ENCODE data around the gene PTGIR.
"Not testable (repeated sequence)": the region's sequence is repeated elsewhere in the genome, so short reads cannot be mapped to it uniquely, and the experiment has no call there.

PTGIR gene

GRCh38 chr19:46637224-46637623 lies 12.3 kb upstream of the PTGIR start:
- DNase-seq = no peak

GRCh38 chr19:46635920-46636761 lies 11.3 kb upstream of the PTGIR start, which contains the start of gene GNG8:
Gene GNG8, minus strand, starts transcription at chr19:46636202. Its CDS starts 1,520 bp downstream, at chr19:46634682.
- DNase-seq = no peak

DNA sequence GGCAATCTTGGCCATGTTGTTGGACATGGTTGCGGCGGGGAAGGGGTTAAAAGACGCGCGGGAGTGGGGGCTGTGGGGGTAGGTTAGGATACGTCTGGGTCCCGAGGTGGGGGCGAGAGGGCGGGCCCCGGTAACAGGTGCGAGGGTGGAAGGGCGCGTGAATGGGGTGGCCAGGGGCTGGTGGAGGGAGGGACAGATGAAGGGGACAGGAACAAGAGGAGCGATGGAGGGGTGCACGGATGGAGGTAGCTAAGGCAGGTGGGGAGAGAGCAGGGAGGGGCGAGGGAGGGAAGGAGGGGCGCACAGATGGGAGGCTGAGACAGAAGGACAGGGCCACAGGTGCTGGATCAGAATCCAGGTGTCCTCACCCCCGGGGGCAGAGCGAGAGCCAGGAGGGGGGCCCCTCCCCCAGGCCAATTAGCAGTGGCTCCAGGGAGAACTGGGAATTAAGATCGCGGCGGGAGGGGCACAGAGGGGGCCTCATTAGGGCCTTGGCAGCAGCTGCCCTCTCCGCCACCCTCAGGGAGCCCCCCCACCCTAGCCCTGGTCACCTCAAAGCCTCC lies 9.8 kb upstream of the PTGIR start:
- peak; percentile 88 for DNase-seq

- DNase-seq = peak; percentile 71
Measured at GRCh38 chr19:46634045-46634655, 9.3 kb upstream of the PTGIR start.

- DNase-seq = no peak
Measured at GRCh38 chr19:46633130-46633529, 8.2 kb upstream of the PTGIR start.

- DNase-seq = no peak
Measured at GRCh38 chr19:46631481-46631880, 6.6 kb upstream of the PTGIR start.

GRCh38 chr19:46630586-46631205 lies 5.8 kb upstream of the PTGIR start:
- no peak for DNase-seq

DNA sequence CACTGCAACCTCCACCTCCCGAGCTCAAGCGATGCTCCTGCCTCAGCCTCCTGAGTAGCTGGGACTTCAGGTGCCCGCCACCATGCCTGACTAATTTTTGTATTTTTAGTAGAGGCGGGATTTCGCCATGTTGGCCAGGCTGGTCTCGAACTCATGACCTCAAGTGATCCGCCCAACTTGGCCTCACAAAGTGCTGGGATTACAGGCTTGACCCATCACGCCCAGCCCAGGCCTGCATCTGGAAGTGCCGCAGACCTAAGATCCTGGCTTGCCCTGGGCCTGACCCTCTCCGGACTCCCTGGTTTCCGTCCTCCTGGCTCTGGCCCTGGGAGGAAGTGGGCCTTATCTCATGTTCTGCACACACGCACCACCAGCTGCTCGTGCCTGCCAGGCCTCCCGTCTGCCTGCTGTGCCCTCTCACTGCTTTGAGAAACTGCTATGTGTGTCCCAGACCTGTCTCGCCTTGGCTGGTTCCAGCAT lies 4.7 kb upstream of the PTGIR start:
- DNase-seq = no peak

DNA sequence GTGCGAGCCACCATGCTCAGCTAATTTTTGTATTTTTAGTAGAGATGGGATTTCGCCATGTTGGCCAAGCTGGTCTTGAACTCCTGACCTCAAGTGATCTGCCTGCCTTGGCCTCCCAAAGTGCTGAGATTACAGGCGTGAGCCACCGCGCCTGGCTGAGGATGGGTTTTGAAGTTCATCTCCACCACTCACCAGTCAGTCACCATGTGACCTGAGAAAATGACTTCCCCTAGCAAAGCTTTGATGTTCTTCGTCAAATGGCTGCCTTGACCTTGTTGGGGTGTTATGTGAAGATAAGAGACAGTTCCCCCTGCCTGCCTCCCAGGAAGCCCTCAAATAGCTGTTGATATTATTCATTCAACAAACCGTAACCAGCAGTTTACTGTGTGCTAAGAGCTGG lies 4.1 kb upstream of the PTGIR start:
- not testable (repeated sequence) for DNase-seq

DNA sequence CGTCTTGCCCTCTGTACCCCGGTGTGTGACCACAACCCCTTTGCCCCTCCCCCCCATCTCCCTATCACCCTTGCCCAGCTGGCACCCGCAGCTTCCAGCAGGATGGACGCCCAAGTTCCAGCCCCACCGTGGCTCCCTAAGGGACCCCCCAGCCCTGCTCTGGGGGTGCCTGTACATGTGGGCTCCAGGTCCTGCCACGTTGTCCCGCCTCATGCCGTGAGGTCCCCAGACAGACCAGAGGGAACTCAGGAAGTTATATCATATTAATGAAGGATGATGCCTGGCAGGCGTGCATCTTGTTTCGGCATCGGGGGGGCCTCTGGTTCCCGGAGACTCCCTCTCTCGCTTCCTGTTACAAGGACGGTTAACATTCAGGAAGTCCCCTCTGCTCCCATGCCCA lies 1.6 kb upstream of the PTGIR start:
- DNase-seq = no peak

GRCh38 chr19:46625731-46626130 lies 842 bp upstream of the PTGIR start:
- DNase-seq = no peak

GRCh38 chr19:46623915-46624502 lies 880 bp downstream of the PTGIR start:
- no peak for DNase-seq

DNA sequence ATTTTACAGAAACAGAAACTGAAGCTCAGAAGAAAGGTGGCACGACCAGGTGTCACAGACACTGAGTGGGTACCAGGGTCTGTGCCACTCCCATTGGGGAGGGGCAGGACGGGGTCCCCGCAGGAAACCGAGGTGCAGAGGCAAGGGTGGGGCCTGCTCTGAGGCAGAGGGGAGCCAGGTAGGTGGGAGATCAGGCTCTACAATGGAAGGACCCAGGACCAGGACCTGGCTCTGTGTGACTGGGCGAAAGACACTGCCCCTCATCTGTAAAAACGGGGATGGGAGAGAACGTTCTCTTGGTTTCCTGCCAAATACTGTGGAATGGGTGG lies 2.8 kb downstream of the PTGIR start:
- no peak for DNase-seq

- DNase-seq = no peak
Measured at GRCh38 chr19:46621191-46622117, 3.4 kb downstream of the PTGIR start.

- DNase-seq = no peak
Measured at GRCh38 chr19:46620716-46621115, 4.2 kb downstream of the PTGIR start.

GRCh38 chr19:46620267-46620666 lies 4.6 kb downstream of the PTGIR start:
- DNase-seq = no peak

GRCh38 chr19:46618670-46619231 lies 6.1 kb downstream of the PTGIR start:
- peak; percentile 31 for DNase-seq

DNA sequence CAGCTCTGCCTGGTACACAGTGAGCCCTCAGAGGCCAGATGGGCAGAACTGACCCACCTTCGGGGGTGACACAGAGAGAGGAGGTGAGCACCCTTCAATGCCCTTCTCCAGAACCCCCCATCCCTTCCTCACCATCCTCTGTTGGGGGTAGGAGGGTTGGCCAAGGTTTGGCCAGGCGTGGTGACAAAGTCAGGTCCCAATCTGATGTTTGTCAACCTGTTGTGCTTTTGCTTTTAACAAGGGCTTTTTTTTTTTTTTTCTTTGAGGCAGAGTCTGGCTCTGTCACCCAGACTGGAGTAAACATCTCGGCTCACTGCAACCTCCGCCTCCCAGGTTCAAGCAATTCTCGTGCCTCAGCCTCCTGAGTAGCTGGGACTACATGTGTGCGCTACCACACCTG lies 7.3 kb downstream of the PTGIR start:
- DNase-seq = no peak

DNA sequence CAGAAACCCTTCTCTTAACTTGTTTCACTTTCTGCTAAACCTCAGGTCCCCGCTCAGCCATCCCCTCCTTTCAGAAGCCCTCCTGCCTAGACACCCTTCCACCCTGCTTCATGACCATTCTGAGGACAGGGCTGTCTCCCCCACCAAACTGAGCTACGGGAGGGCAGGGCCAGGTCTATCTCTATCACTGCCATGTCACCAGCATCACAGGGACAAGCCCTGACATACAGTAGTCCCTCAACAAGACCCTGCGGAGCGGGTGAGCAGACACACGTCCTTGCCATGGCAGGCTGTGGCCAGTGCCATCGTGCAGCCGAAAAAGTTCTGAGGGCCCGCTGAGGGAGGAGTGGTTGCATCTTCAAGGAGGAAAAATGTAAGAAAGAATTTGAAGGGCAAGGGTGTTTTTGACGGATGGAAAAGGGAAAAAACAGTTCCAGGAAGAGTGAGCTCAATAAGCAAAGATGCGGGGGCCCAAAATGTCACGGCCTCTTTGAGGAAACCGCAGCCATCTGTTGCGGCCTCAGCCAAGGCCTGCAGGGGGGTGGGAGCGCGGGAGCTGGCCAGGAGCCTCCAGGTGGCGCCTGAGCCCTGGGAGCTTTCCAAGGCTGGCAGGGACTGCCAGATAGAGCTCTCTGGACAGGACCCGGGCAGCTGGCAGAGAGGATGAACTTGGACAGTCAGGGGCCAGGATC lies 8.1 kb downstream of the PTGIR start:
- DNase-seq = peak; percentile 67

GRCh38 chr19:46615966-46616365 lies 8.9 kb downstream of the PTGIR start:
- no peak for DNase-seq

DNA sequence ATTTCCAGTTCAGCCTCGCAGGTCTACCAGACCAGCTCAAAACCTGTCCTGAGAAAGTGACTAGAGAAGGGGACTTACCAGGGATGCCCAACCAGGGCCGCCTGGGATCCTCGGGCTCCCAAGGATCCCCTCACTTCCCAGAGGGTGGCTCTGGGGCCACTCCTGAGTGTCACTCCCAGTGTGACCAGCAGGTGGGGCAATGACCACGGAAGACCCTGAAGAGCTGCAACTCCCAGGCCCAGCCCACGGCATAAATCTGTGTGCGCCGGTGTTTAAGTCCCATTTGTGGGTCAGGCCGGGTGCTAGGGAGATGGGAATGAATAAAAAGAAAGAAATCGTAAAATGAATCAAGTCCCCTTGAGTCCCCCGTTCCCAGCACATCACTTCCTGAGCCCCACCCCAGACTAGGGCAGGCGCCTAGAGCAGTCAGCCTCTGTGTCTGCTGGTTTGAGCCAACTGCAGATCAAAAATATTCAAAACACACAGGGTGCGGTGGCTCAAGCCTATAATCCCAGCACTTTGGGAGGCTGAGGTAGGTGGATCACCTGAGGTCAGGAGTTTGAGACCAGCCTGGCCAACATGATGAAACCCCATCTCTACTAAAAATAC lies 10.7 kb downstream of the PTGIR start:
- peak; percentile 72 for DNase-seq
